Activated T-cell treated with anti-CD3 and anti-CD28 coated beads for 1 hour (primary cell): ENCODE data around the gene TOPORS.
"Not testable (repeated sequence)": the region's sequence is repeated elsewhere in the genome, so short reads cannot be mapped to it uniquely, and the experiment has no call there.

ENCODE experiments used
- DNase-seq: peaks from one replicate; pipeline ENCODE4 v3.0.0-alpha.2; 2020; ENCODE audit warnings: low read depth

The TOPORS gene

GRCh38 chr9:32552172-32552872 lies at the start of gene TOPORS, which contains the start of gene SMIM27:
TOPORS (minus strand) TSS chr9:32552586; CDS start chr9:32552436, 150 bp downstream.
SMIM27 (plus strand) TSS chr9:32552327; CDS start chr9:32552435, 108 bp downstream.
- peak; percentile 82 for DNase-seq

- DNase-seq: not testable (repeated sequence)
These were observed 46.6 kb upstream of the TOPORS start for GRCh38 chr9:32599021-32599420.

- no peak for DNase-seq
These were observed 44.5 kb upstream of the TOPORS start for GRCh38 chr9:32596936-32597335.

GRCh38 chr9:32596096-32596865 lies 43.9 kb upstream of the TOPORS start:
- no peak for DNase-seq

DNA sequence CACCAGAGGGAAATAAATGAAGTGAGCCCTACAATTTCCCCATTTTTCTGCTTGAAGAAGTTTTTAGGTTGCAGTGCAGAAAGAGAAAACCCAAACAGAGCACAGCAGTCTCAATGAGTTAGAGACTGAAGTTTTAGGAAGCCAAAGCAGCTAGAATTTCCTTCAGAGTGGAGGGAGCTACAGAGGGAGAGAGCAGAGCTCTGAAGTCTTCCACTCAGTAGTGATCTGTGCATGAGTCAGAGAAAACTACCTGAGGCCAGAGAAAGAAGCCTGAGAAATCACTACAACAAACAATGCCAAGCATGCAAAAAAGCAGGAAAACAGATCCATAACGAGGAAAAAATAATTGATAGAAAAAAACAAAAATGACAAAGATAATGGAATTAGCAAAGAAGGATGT lies 38.5 kb upstream of the TOPORS start:
- no peak for DNase-seq

- no peak for DNase-seq
These were observed 38.1 kb upstream of the TOPORS start for GRCh38 chr9:32590476-32590875.

GRCh38 chr9:32589083-32589723 lies 36.8 kb upstream of the TOPORS start:
- DNase-seq: no peak

- no peak for DNase-seq
These were observed 35.5 kb upstream of the TOPORS start for GRCh38 chr9:32587901-32588300.

DNA sequence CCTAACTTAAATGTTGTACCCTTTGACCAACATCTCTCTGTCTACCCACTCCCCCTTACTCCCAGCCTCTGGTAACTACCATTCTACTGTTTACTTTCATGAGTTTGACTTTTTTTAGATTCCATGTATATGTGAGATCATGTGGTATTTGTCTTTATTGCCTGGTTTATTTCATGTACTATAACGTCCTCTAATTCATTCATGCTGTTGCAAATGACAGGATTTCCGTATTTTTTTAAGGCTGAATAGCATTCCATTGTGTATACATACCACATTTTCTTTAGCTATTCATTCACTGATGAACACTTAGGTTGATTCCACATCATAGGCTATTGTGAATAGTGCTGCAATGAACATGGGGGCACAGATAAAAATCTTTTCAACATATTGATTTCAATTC lies 32.4 kb upstream of the TOPORS start:
- no peak for DNase-seq

DNA sequence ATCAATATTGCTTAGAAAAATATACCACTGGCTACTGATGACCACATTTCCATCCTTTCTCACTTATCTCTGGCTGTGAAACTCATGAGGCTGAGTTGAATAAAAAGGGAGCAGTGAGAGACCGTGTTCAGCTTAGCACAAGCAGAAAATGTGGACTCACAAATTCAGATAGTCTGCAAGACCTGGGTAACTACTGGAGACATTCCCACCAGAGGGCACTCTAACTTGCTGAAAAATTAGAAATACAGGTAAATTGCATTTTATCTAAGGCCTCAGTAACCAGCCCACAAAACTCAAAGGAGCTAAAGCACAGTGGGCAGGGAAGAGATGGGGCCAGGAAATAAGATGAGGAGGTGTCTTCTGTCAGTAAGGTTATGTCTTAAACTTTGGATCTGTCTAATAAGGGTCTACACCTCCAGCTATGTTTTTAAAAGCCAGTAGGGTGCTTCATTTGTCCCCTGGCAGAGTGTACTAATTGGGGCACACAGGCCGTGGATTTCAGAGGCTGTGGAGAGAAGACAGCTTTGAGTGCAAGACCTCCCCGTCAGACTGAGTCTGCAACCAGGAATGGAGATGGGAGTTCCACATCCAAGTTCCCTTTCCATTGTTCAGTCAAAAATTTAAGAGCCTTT lies 29.2 kb upstream of the TOPORS start:
- no peak for DNase-seq

DNA sequence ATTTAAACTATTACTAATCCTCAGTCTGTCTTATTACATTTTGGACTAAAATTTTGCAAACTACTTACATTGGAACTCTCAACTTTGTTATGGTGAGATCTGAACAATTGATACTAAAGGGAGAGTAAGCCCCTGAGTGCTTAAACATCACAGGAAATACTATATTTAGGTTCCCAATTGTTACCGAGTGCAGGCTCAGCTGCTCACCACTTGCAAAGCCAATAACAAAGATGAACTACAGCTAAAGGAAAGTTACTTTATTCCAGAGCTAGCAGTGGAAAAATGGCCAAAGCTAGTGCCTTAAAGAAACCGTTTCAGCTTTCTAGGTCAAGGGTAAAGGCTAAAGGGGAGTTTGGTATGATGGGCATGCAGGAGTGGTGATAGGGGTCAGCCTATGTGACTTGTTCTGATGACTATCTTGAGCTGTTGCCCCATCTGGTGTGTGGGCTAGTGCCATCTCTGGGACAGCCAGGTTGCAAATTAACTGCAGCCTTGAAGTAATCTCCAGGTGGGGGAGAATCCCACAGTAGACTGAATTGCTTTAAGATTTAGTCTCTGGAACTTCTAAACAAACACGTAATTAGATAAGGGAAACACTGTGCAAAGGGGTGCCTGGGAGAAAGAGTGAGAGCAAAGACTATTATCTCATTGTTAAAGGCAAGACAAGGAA lies 28.4 kb upstream of the TOPORS start:
- DNase-seq: no peak

GRCh38 chr9:32579706-32580331 lies 27.4 kb upstream of the TOPORS start:
- DNase-seq: peak; percentile 80

DNA sequence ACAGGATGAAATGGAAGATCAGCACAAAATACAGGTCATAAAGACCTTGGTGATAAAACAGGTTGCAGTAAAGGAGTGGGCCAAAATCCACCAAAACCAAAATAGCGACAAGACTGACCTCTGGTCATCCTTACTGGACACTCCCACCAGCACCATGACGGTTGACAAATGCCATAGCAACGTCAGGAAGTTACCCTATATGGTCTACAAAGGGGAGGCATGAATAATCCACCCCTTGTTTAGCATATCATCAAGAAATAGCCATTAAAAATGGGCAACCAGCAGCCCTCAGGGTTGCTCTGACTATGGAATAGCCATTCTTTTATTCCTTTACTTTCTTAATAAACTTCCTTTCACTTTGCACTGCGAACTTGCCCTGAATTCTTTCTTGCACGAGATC lies 26.6 kb upstream of the TOPORS start:
- DNase-seq: no peak

DNA sequence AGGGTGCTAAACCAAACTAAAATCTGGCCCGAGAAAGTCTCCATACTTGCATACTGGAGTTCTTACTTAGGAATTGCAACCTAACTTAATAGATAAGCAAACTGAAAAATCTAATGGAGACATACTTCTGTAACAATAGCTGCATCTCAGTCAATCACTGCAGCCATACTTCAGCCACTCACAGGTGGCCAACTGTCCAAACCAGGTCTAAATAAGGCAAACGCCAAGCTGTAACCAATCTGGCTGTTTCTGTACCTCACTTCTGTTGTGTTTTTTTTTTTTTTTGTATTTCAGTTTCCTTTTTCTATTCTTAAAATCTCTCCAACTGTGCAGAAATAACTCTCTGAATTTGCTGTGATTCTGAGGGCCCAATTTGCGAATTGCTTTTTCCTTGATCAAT lies 24.9 kb upstream of the TOPORS start:
- no peak for DNase-seq

DNA sequence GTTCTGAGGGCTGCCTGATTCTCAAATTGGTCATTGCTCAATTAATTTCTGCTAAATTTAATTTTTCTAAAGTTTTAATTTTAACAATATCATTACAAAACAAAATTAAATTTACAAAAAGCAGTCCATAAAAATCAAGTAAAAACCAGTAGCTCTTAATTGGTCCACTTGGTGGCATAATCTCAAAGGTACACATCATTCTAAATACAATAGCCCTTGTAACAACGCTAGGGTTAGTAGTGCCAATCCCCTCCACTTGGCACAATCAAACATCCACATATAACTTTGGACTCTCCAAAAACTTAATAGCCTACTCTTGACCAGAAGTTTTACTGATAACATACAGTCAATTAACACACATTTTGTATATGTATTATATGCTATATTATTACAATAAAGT lies 22.5 kb upstream of the TOPORS start:
- no peak for DNase-seq

DNA sequence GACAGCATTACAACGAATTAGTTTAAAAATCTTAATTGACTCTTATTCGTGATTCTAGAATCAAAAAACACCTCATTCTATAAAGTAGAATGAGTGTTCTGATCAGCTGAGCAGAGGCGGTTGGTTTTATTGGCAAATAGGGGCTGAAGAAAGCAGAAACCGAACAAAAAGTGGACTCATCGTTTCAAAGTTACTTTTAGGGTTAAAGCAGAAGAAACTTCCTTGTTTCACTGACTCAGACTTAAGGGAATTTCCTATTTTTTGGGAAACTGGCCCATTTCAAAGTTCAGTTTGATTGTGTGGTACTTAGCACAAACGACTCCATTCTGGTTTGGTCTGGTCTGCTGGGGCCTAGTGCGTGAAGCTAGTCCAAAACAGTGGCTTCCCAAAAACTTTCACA lies 21.4 kb upstream of the TOPORS start:
- DNase-seq: no peak

DNA sequence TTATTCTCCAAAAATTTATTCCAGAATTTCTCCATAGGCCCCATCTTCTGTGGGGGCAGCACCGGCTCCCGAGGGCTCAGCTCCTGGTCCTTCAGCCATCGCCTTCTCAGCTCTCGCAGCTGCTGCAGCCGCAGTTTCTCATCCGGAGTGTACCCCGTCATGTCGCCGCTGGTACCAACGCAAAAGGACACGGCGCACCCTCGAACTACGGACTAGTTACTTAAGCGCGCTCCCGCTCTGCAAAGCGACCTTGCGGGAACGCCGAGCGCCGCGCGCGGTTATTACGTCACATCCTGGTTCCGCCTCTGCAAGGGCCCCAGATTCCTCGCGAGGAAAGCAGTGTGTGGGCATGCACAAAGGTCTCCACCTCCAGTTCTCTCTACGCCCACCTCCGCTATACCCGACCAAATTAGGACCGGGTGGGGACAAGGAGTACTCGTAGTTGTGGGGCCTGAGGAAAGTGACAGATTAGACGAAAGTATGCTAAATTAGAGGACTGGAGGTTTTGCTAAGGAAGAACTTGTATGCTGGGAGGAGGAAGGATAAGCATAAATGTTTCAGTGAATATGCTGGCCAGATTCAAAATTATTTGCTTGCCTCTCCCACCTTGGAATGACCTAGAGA lies 20.6 kb upstream of the TOPORS start, which contains the start of gene NDUFB6:
Gene NDUFB6, minus strand, starts transcription at position 260 of the 624 bp plus-strand sequence. Its CDS starts 99 bp downstream, at position 161.
- DNase-seq: peak; percentile 90

DNA sequence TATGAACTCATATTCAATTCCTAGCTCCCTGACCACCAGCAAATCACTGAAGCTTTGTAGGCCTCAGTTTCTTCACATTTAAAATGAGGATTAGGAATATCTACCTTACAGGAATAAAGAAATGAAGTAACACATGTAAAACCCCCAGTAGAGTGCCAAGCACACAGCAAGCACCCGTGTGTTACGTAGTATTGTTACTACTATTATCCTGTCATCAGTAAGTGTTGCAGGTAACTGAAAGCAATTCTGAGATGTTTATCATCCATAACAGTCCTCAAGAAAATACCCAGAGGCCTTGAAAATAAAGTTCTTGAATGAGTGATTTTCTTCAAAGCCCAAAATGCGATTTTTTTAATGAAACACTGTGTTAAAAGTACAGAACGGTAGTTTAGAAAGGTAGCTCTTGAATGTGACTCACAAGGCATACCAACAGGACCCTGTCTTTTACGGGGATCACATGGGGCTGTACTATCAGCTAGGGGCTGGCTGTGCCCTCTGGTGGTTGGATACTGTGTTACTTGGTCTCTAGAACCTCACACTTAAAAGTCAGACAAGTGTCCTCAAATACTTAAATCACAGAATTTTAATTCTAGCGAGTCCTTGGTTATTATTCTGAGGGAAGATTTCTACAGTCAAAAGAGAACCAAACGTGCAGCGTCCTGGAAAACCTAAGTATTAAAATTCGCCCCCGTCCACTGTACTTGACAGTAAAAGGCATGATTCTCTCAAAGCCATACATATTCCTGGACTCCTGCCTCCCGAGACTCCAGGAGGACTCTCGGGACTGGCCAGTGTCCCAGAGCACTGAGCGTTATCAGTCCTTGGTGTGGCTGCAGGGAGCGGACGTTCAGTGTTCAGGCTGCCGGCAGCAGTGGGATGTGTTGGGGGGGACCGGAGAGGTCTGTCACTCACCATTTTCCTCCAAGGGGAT lies 19.8 kb upstream of the TOPORS start:
- DNase-seq: peak; percentile 59

- no peak for DNase-seq
These were observed 17.9 kb upstream of the TOPORS start for GRCh38 chr9:32570262-32570661.

DNA sequence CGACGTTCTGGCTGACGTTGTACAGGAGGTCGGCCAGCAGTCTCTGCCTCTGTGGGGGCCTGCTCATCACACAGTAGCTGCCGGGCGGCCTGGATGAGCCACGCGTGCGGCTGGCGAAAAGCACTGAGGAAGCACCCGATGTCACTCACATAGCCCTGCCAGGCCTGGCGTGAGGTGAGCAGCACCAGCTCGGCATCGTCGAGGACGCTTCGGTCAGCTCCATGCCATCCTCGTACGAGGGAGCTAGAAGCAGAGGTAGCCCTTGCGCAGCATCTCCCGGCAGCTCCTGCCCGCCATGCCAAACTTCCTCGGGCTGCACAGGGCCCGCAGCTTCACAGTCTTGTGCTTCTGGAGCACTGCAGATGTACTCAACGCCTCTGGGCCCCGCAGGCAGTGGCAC lies 14.4 kb upstream of the TOPORS start:
- no peak for DNase-seq
